ENCODE measurements around the gene SMARCAL1. TPM values are rescaled to one million over a fixed set of nuclear protein-coding genes. Genes with fewer than 3 reads are reported as not detected.

Gene SMARCAL1
- total RNA-seq, 2 donors from 2014 or later: 29.1 to 35.1 TPM

DNA sequence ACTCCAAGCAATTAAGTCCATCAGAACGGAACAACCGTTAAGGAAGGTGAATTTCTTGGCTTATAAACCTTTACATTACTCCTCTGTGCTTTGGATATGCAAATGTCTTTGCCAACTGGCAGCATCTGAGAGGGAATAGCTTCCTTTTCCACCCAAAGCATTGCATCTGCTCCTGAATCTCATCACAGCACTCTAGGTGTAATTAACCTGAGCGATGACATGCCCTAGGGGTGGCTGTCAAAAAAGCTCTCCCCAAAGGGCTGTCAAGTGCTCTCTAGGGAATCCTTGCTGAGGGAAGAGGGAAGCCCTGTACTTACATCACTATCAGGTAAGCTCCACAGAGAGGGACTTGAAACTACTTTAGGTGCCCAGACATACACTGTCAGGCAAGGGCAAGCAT, 5.5 kb upstream of the SMARCAL1 start:
- no peak for TF ChIP-seq CTCF (conservative IDR thresholded peaks at IDR 0.05)
- H3K27ac Mint-ChIP-seq: no peak overlapping the region
- Histone ChIP-seq H3K27ac (ENCODE audit: low read depth, low read length) (no peak overlapping the region), H3K9ac (ENCODE audit: extremely low read depth, low read length, poor library complexity, severe bottlenecking) (no peak overlapping the region), H3K27me3 (ENCODE audit: control insufficient read depth, insufficient read depth, low read length, poor library complexity, severe bottlenecking) (no peaks in the 10 kb centered on the region), H3K4me1 (ENCODE audit: control insufficient read depth, insufficient read depth, low read length) (peaks cover 6% of the 10 kb centered on the region), H3K9me3 (ENCODE audit: control insufficient read depth, low read length) (no peaks in the 10 kb centered on the region), H3K36me3 (ENCODE audit: control insufficient read depth, insufficient read depth, low read length) (no peaks in the 10 kb centered on the region), H3K4me3 (ENCODE audit: low read length) (no peak overlapping the region)
- H3K4me1 Mint-ChIP-seq: peaks cover 18% of the 10 kb centered on the region
- no peak overlapping the region for H3K4me3 Mint-ChIP-seq
- H3K27me3 Mint-ChIP-seq (ENCODE audit: insufficient read depth): no peaks in the 10 kb centered on the region
- no peaks in the 10 kb centered on the region for H3K36me3 Mint-ChIP-seq (ENCODE audit: low read depth)
- 77 to 78% methylated on average over 3 of the region's 3 CpGs for WGBS, 2 experiments (ENCODE audit: insufficient coverage in 1 of 2, insufficient read length in 1 of 2)
- no peak for DNase-seq
- no peaks in the 10 kb centered on the region for H3K9me3 Mint-ChIP-seq

GRCh38 chr2:216408426-216409290, 3.6 kb upstream of the SMARCAL1 start:
- Mint-ChIP-seq H3K4me1 (peaks cover 20% of the 10 kb centered on the region), H3K9me3 (no peaks in the 10 kb centered on the region), H3K36me3 (ENCODE audit: low read depth) (no peaks in the 10 kb centered on the region), H3K27me3 (ENCODE audit: insufficient read depth) (no peaks in the 10 kb centered on the region), H3K27ac (no peak overlapping the region), H3K4me3 (no peak overlapping the region)
- H3K4me1 ChIP-seq (ENCODE audit: control insufficient read depth, insufficient read depth, low read length): peaks cover 6% of the 10 kb centered on the region
- no peaks in the 10 kb centered on the region for H3K9me3 ChIP-seq (ENCODE audit: control insufficient read depth, low read length)
- peak; percentile 71 for DNase-seq
- H3K9ac ChIP-seq (ENCODE audit: extremely low read depth, low read length, poor library complexity, severe bottlenecking): no peak overlapping the region
- peak; percentile 67 for TF ChIP-seq CTCF (conservative IDR thresholded peaks at IDR 0.05)
- H3K36me3 ChIP-seq (ENCODE audit: control insufficient read depth, insufficient read depth, low read length): no peaks in the 10 kb centered on the region
- H3K27me3 ChIP-seq (ENCODE audit: control insufficient read depth, insufficient read depth, low read length, poor library complexity, severe bottlenecking): no peaks in the 10 kb centered on the region
- no peak overlapping the region for H3K27ac ChIP-seq (ENCODE audit: low read depth, low read length)
- no peak overlapping the region for H3K4me3 ChIP-seq (ENCODE audit: low read length)
- WGBS, 2 experiments (ENCODE audit: insufficient coverage in 1 of 2, insufficient read length in 1 of 2): 71 to 81% methylated on average over 5 to 10 of the region's 11 CpGs

- 96% methylated on average over 7 of the region's 7 CpGs for WGBS, 2 experiments (ENCODE audit: insufficient coverage in 1 of 2, insufficient read length in 1 of 2)
- no peak for DNase-seq
- no peak for TF ChIP-seq CTCF (conservative IDR thresholded peaks at IDR 0.05)
- no peak overlapping the region for H3K27ac ChIP-seq (ENCODE audit: low read depth, low read length)
- peaks cover 6% of the 10 kb centered on the region for H3K4me1 ChIP-seq (ENCODE audit: control insufficient read depth, insufficient read depth, low read length)
- peaks cover 10% of the 10 kb centered on the region for H3K36me3 ChIP-seq (ENCODE audit: control insufficient read depth, insufficient read depth, low read length)
- no peaks in the 10 kb centered on the region for H3K27me3 ChIP-seq (ENCODE audit: control insufficient read depth, insufficient read depth, low read length, poor library complexity, severe bottlenecking)
- no peak overlapping the region for H3K9ac ChIP-seq (ENCODE audit: extremely low read depth, low read length, poor library complexity, severe bottlenecking)
- Mint-ChIP-seq H3K9me3 (no peaks in the 10 kb centered on the region), H3K27me3 (ENCODE audit: insufficient read depth) (no peaks in the 10 kb centered on the region), H3K36me3 (ENCODE audit: low read depth) (peaks cover 8% of the 10 kb centered on the region), H3K4me3 (no peak overlapping the region), H3K4me1 (peaks cover 19% of the 10 kb centered on the region), H3K27ac (no peak overlapping the region)
- H3K9me3 ChIP-seq (ENCODE audit: control insufficient read depth, low read length): no peaks in the 10 kb centered on the region
- no peak overlapping the region for H3K4me3 ChIP-seq (ENCODE audit: low read length)
Measured at GRCh38 chr2:216410550-216410949, 1.7 kb upstream of the SMARCAL1 start.

All from endodermal cell (in vitro differentiated cells).